ENCODE data around the gene FBXW4.

FBXW4 gene

DNA sequence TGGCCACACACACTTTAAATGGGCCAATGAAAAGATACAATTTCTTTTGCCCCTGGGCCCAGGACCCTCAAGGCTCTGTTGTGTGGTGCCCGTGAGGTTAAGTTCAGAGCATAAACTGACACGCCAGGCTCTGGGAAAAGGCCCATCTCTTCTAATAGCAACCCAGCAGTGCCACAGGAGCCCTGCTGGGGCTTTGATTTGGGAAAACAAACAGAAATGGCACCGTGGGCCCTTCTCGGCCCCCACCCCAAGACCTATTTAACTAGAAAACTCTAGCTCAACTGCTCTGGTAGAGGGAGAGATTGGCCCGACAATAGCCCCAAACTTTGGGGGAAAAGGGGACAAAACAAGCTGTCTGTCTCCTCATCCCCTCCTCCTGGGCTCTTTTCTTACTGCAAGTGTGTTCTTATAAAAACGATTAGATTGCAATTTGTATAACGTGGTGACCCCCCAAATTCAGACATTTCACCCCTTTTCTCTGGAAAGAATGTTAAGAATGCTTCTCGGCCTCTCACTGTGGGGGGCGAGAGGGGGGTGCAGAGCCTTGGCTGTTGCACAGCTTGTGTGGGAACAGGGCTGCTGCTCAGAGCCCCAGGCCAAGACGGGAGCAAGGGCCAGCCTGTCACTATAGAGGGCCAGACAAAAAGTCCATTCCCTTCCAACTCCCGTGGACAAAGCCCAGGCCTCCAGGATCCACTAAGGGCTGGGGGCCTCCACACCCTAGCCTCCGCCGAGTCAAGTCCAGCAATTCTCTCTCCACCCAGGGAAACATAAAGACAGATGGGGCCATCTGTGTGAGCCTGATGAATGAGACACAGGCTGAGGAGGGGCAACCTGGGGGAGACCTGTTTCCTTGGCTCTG is 80.1 kb downstream of the FBXW4 start:
- TF ChIP-seq, protein P1, sequence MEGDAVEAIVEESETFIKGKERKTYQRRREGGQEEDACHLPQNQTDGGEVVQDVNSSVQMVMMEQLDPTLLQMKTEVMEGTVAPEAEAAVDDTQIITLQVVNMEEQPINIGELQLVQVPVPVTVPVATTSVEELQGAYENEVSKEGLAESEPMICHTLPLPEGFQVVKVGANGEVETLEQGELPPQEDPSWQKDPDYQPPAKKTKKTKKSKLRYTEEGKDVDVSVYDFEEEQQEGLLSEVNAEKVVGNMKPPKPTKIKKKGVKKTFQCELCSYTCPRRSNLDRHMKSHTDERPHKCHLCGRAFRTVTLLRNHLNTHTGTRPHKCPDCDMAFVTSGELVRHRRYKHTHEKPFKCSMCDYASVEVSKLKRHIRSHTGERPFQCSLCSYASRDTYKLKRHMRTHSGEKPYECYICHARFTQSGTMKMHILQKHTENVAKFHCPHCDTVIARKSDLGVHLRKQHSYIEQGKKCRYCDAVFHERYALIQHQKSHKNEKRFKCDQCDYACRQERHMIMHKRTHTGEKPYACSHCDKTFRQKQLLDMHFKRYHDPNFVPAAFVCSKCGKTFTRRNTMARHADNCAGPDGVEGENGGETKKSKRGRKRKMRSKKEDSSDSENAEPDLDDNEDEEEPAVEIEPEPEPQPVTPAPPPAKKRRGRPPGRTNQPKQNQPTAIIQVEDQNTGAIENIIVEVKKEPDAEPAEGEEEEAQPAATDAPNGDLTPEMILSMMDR (IDR thresholded peaks at IDR 0.05) = no peak

DNA sequence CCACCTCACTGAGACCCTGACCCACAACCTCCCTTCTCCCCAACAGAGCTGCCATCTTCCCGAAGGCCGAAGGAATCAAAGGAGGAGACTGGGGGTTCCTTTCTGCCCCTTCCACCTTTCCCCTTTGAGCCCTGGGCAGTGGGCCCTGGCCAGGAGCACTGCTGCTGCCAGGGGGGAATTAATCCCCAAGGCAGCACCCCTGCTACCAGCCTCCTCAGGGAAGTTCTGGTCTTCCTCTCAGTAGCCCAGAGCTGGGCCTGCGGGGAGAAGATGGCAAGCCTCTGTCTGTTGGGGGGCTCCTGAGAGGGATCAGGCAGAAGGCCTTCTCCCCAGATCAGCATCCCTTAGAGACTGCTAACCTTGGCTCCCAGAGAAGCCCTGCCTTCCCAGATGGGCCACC is 81.3 kb downstream of the FBXW4 start:
- TF ChIP-seq, protein P1 (IDR thresholded peaks at IDR 0.05) = no peak

DNA sequence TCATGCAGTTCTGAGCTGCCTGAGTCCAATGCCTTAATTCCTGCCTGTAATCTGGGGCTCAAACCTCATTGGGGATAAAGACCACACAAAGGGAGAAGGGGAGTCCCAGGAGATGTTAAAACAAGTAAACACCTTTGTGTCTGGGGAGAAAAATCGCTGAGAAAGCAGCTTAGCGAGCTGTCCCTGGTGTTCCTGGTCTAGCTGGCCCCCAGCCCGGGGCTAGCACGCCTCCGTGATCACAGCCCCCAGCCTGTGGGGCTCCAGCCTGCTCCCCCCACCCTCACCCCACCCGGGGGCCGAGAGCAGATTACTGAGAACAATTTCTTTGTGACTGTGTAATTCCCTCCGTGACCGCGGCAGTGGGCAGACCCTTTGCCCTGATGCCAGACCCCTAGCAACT is 82.1 kb downstream of the FBXW4 start:
- TF ChIP-seq, protein P1 (IDR thresholded peaks at IDR 0.05) = no peak

DNA sequence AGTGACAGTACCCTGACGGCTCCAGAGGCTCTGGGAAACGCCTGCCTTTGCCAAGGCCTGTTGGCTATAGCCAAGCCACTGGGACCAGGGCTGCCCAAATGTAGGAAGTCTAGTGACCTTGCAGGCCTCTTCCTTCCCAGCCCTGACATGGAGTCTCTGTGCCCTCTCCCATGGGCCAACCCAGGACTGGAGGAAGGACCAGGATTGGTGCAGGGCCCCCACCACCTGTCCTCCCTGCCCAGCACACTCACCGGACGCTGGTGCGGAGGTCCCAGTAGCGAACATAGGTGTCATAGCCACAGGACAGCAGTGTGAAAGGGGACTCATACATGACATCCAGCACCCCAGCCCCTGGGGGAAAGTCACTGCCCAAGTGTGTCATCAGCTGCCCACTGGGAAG is 82.9 kb downstream of the FBXW4 start:
- TF ChIP-seq, protein P1 (IDR thresholded peaks at IDR 0.05) = no peak

DNA sequence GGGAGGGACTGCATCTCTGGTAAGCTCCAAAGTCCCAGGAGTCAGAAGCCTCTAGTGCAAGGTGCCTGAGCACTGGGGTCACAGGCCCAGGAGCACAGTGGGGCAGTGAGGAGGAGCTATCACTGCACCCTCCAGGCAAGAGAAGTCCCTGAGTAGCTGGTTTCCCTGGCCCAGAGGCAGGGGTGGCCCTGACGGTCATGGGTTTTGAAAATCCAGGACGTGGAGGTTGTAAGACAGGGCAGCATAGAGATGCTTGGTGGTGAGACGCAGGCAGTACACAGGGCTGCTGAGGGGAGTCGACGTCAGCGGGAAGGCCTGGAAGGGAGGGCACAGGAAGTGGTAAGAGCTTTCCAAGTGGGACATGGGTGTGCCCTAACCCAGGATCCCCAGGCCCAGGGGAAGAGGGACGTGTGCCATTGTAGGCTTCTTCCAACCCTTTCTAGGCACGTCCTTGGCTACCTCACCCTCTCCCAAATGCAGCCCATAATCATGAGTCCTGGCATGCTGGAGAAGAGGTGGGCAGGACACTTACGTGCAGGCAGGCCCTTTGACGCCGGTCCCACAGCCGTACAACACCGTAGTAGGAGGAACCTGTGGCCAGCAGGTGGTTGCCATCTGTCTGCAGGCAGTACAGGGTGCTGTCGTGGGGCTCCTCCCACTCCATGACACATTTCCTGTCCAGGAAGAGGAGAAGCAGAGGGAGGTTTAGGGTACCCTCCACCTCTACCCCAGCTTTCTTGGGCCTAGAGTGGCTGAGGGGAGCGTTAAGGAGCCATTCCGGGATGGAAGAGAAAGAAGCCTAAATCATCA is 83.7 kb downstream of the FBXW4 start:
- TF ChIP-seq, protein P1 (IDR thresholded peaks at IDR 0.05) = no peak

DNA sequence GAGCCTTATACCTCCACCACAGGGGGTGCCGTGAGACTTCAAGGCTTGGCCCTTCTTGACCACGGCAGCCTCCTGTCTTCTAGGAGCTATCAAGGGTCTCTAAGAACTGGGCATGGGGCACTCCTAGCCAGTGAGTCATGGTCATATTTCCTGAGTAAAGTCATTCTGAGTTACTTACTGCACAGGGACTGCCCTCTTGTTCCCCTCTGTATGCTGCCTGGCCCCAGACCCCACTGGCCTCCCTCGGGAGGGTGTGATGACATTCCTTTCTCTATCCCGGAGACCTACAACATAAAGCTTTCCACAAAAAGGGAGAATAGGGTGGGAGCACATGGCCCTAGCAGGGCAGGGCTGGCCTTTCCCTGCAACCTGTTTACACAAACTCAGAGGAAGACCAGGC is 85.5 kb downstream of the FBXW4 start:
- TF ChIP-seq, protein P1 (IDR thresholded peaks at IDR 0.05) = no peak

DNA sequence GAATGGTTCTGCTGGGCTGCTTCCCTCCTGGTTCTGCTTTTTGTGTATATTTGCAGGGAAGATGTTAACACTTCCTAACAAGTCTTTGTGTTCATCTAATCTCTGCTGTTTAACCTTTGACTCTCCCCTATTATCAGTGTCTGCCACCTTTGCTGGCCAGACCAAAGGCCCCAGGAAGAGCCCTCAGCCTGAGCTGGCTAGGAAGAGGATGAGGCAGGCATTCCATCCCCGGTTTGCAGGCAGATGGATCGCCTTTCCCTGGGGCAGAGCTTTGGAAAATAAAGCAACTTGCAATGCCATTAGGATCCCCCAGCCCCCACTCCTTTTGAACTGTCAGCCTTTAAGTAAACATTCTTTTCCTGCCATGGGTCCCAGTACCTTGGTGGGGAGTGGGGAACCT is 87.8 kb downstream of the FBXW4 start:
- TF ChIP-seq, protein P1 (IDR thresholded peaks at IDR 0.05) = no peak

Measured in LNCAP (cell line).